ENCODE data around the gene CELF2.

Gene CELF2

GRCh38 chr10:11045995-11046775 is 28.5 kb downstream of the CELF2 start:
- TF ChIP-seq, protein P1, sequence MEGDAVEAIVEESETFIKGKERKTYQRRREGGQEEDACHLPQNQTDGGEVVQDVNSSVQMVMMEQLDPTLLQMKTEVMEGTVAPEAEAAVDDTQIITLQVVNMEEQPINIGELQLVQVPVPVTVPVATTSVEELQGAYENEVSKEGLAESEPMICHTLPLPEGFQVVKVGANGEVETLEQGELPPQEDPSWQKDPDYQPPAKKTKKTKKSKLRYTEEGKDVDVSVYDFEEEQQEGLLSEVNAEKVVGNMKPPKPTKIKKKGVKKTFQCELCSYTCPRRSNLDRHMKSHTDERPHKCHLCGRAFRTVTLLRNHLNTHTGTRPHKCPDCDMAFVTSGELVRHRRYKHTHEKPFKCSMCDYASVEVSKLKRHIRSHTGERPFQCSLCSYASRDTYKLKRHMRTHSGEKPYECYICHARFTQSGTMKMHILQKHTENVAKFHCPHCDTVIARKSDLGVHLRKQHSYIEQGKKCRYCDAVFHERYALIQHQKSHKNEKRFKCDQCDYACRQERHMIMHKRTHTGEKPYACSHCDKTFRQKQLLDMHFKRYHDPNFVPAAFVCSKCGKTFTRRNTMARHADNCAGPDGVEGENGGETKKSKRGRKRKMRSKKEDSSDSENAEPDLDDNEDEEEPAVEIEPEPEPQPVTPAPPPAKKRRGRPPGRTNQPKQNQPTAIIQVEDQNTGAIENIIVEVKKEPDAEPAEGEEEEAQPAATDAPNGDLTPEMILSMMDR (IDR thresholded peaks at IDR 0.05; ENCODE audit: insufficient read depth, low read length, missing control alignments): no peak
- ChIA-PET CTCF (interaction anchor here (1.2 to 1.6 kb wide), 2 partner anchors 9 to 11 kb away, joined by 5 to 6 read pairs; no protein-coding TSS in a partner anchor), POLR2A (no interaction called here)
- no peak overlapping the region for H3K4me3 ChIP-seq (ENCODE audit: low read depth, low read length)
- DNase-seq (ENCODE audit: low read depth, low spot score): no peak

DNA sequence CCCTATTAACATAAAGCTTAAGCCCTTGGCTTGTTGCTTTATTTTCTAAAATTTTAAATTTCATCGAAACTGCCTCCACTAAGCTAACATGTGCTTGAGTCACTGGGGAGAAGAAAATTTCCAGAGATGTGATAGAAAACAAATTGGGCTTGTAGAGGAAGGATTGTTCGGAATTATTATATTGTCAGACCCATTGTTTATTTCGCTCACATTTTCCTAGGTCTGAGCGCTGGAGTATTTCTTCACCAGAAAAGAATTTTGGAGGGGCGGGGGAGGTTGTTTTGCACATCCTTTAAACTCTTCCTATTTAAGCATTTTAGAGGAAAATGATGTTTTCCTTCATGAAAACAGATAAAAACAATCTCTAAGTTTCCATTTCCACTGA is 29.1 kb downstream of the CELF2 start:
- POLR2A ChIA-PET: no interaction called here
- CTCF ChIA-PET: interaction anchor here (1.6 kb wide), 1 partner anchor 11 kb away, joined by 6 read pairs; no protein-coding TSS in a partner anchor
- TF ChIP-seq, protein P1 (IDR thresholded peaks at IDR 0.05; ENCODE audit: insufficient read depth, low read length, missing control alignments): no peak
- no peak for DNase-seq (ENCODE audit: low read depth, low spot score)
- H3K4me3 ChIP-seq (ENCODE audit: low read depth, low read length): no peak overlapping the region

- no peak overlapping the region for H3K4me3 ChIP-seq (ENCODE audit: low read depth, low read length)
- ChIA-PET CTCF (interaction anchor here (0.6 kb wide), 1 partner anchor 25 kb away, joined by 3 read pairs; no protein-coding TSS in a partner anchor), POLR2A (no interaction called here)
- TF ChIP-seq, protein P1 (IDR thresholded peaks at IDR 0.05; ENCODE audit: insufficient read depth, low read length, missing control alignments): no peak
- no peak for DNase-seq (ENCODE audit: low read depth, low spot score)
These were observed 31.1 kb downstream of the CELF2 start for GRCh38 chr10:11048707-11049278.

DNA sequence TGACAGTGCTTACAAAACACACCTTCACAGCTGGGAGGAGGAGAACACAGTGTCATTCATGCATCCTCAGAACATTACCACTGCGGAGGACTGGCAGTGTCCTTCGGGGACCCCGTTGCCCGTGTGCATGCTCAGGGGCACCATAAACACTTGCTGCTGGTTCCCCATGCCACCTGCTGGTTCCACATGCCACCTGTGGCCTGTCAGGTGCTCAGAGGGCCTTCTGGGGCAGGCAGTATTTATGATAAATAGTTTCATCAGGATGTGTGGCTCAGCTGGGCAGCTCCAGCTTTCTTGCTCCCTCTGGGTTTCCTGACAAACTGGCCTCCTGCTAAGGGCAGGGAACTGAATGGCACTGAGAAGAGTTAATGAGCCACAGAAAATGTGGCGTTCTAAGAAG is 32.1 kb downstream of the CELF2 start:
- TF ChIP-seq, protein P1 (IDR thresholded peaks at IDR 0.05; ENCODE audit: insufficient read depth, low read length, missing control alignments): no peak
- H3K4me3 ChIP-seq (ENCODE audit: low read depth, low read length): no peak overlapping the region
- CTCF ChIA-PET: no interaction called here
- no peak for DNase-seq (ENCODE audit: low read depth, low spot score)
- POLR2A ChIA-PET: no interaction called here

DNA sequence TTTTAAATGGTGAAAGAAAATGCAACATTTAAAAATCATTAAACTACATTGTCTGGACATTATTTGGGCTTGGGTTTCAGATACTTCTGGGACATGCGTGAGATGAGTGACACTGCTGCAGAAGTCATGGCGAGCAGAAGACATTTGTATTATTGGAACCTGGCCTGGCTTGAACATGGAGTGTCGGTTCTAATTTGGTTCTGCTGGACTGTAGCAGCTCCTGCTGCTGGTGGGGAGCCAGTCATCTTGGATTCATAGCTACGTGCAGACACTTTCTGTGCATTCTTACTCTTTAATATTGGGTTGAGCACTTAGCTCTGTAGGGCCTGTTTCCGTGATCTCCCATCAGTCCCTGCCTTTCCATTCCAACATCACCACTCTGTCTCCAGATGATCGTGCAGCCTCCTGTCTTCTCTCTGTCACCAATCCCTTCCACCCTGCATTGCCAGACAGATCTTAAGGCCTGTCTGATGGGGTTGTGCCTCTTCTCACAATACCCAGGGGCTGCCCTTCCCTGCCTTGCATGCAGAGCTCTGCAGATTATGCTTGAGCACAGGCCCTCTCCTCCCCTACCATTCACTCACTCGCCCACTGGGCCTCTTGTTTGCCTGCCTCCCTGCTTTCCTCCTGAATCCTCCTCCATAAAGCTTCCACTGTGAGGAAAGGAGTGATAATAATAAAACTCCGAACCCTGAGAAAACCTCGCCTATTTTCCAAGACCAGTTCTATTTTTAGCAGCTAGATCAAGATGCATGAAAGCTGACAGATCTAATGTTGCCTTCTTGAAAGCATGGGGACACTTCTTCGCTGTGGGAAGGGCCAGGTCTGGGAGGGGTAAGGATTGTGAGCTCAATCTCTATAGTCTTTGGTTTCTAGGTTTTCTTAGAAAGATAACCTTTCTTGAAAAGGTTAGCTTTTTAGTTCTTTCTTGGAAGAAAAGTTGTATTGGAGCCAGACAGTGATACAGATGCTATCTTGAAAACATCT is 32.9 kb downstream of the CELF2 start:
- ChIA-PET POLR2A (no interaction called here), CTCF (interaction anchor here (1.8 kb wide), 1 partner anchor 15 kb away, joined by 4 read pairs; no protein-coding TSS in a partner anchor)

More for the DNA sequence above, 32.9 kb downstream of the CELF2 start:
- H3K4me3 ChIP-seq (ENCODE audit: low read depth, low read length): no peak overlapping the region
- no peak for DNase-seq (ENCODE audit: low read depth, low spot score)
- TF ChIP-seq, protein P1 (IDR thresholded peaks at IDR 0.05; ENCODE audit: insufficient read depth, low read length, missing control alignments): no peak
